T-helper 17 cell (primary cell): ENCODE data around the gene RSRC1. TPM values are rescaled to one million over a fixed set of nuclear protein-coding genes. Genes with fewer than 3 reads are reported as not detected.
A peak's percentile ranks its signal among the peaks of the same experiment; 100 is the strongest.

Experiments
- ATAC-seq: fragments of 150-1000 bp; cut with Tn5 transposase; 2 replicates; pipeline ENCODE4 v1.10.0; 2021; ENCODE audit warnings: mild to moderate bottlenecking, moderate library complexity
- DNase-seq, 3 donors: peaks; one replicate each; pipeline versions ENCODE4 v3.0.0 to v3.0.0-alpha.2; 2020 to 2021
- H3K9me3 ChIP-seq: one replicate; pipeline ENCODE4 v1.7.0; 2013; ENCODE audit warnings: low read length, mild to moderate bottlenecking; ENCODE audit not compliant: control insufficient read depth, poor library complexity, severe bottlenecking
- H3K27ac Mint-ChIP-seq: one replicate; pipeline ENCODE4 v1.8.0; 2022; ENCODE audit warnings: mild to moderate bottlenecking, moderate library complexity, mixed read lengths
- H3K27me3 Mint-ChIP-seq: one replicate; pipeline ENCODE4 v1.8.0; 2022; ENCODE audit warnings: mixed read lengths
- H3K36me3 Mint-ChIP-seq: one replicate; pipeline ENCODE4 v1.8.0; 2022; ENCODE audit warnings: low read depth, mixed read lengths
- H3K4me1 Mint-ChIP-seq: one replicate; pipeline ENCODE4 v1.8.0; 2022; ENCODE audit warnings: mild to moderate bottlenecking, mixed read lengths
- H3K4me3 Mint-ChIP-seq: one replicate; pipeline ENCODE4 v1.8.0; 2022; ENCODE audit warnings: mild to moderate bottlenecking, moderate library complexity, mixed read lengths
- total RNA-seq, 4 donors: library from RNA in 2 of 4; stranded (reverse) in 2 of 4; gene quantifications; one replicate each; pipeline ENCODE4 v1.2.3 and lab custom pipeline; 2022 to 2026

RSRC1 gene
- total RNA-seq, 2 donors from 2014 or later, result 30.8 to 31.6 TPM

GRCh38 chr3:158434412-158435038 lies 324.6 kb downstream of the RSRC1 start:
- no peak for DNase-seq
- H3K36me3 Mint-ChIP-seq, result peaks cover 2% of the 10 kb centered on the region
- no peak overlapping the region for H3K4me3 Mint-ChIP-seq
- ATAC-seq, result no peak
- no peaks in the 10 kb centered on the region for H3K27me3 Mint-ChIP-seq
- H3K4me1 Mint-ChIP-seq, result no peaks in the 10 kb centered on the region
- H3K9me3 ChIP-seq, result no peaks in the 10 kb centered on the region
- H3K27ac Mint-ChIP-seq, result no peak overlapping the region

GRCh38 chr3:158443632-158444031 lies 333.7 kb downstream of the RSRC1 start:
- peaks cover 2% of the 10 kb centered on the region for H3K4me1 Mint-ChIP-seq
- H3K4me3 Mint-ChIP-seq, result no peak overlapping the region
- H3K9me3 ChIP-seq, result no peaks in the 10 kb centered on the region
- DNase-seq (no peak), ATAC-seq (no peak)
- no peak overlapping the region for H3K27ac Mint-ChIP-seq
- no peaks in the 10 kb centered on the region for H3K27me3 Mint-ChIP-seq
- peaks cover 2% of the 10 kb centered on the region for H3K36me3 Mint-ChIP-seq

DNA sequence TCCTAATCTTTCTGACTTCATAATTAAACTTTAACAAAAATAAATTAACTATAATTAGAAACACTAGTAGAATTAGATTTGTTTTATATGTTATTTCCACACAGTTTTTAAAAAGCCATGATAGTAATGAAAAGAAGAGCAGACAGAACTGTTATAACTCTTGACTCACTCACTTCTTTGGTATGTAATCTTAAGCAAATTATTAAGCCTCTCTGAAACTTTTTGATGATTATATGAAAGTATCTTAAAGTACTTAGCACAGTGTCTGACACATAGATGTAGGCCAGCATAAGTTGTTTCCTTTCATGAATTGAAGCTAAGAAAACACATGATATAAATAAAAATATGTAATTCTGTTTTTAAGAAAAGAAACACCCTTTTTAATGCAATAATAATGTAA lies 337.5 kb downstream of the RSRC1 start:
- Mint-ChIP-seq H3K4me1 (peaks cover 2% of the 10 kb centered on the region), H3K27me3 (no peaks in the 10 kb centered on the region), H3K27ac (no peak overlapping the region), H3K36me3 (peaks cover 2% of the 10 kb centered on the region), H3K4me3 (no peak overlapping the region)
- H3K9me3 ChIP-seq, result no peaks in the 10 kb centered on the region
- DNase-seq (no peak), ATAC-seq (no peak)

GRCh38 chr3:158451405-158452055 lies 341.6 kb downstream of the RSRC1 start:
- Mint-ChIP-seq H3K4me3 (no peak overlapping the region), H3K27me3 (no peaks in the 10 kb centered on the region), H3K36me3 (no peaks in the 10 kb centered on the region), H3K27ac (no peak overlapping the region), H3K4me1 (no peaks in the 10 kb centered on the region)
- no peak for ATAC-seq
- no peaks in the 10 kb centered on the region for H3K9me3 ChIP-seq
- DNase-seq, result no peak

DNA sequence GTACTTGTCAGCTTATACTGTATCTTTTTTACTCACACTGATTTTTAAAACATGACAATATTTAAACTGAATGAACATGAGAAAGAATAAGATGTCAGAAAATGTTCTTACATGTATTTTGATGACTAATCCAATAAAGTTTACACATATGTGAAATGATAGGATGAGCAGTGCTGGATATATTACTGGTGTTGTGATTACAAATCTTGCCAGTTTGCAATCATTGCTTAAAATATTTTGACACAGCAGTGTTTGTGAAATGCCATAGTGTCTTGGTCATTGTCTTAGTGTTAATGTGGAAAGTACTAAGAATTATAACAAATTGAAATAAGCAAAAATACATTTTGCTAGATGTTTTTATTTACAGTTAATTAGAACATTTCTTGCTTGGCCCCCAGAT lies 342.4 kb downstream of the RSRC1 start:
- no peaks in the 10 kb centered on the region for H3K27me3 Mint-ChIP-seq
- no peak for ATAC-seq
- no peak overlapping the region for H3K27ac Mint-ChIP-seq
- H3K4me3 Mint-ChIP-seq, result no peak overlapping the region
- H3K36me3 Mint-ChIP-seq, result no peaks in the 10 kb centered on the region
- H3K9me3 ChIP-seq, result no peaks in the 10 kb centered on the region
- DNase-seq, result no peak
- no peaks in the 10 kb centered on the region for H3K4me1 Mint-ChIP-seq

DNA sequence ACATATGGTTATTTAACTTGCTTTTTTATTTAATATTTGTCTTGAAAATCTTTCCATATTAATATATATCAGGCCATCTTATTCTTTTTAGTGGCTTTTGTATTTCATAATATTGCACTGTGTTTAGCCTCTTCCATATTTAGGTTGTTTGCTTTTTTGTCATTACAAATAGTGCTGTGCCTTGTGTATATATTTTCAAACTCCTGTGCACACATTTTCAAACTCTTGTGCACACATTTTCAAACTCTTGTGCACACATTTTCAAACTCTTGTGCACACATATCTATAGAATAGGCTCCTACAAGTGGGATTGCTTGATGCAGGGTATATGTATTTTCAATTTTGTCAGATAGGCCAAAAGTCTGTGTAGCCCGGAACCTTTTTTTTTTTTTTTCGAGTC lies 343.1 kb downstream of the RSRC1 start:
- ATAC-seq, result no peak
- no peaks in the 10 kb centered on the region for H3K36me3 Mint-ChIP-seq
- H3K4me3 Mint-ChIP-seq, result no peak overlapping the region
- no peak for DNase-seq
- H3K27ac Mint-ChIP-seq, result no peak overlapping the region
- no peaks in the 10 kb centered on the region for H3K27me3 Mint-ChIP-seq
- H3K9me3 ChIP-seq, result no peaks in the 10 kb centered on the region
- H3K4me1 Mint-ChIP-seq, result no peaks in the 10 kb centered on the region

DNA sequence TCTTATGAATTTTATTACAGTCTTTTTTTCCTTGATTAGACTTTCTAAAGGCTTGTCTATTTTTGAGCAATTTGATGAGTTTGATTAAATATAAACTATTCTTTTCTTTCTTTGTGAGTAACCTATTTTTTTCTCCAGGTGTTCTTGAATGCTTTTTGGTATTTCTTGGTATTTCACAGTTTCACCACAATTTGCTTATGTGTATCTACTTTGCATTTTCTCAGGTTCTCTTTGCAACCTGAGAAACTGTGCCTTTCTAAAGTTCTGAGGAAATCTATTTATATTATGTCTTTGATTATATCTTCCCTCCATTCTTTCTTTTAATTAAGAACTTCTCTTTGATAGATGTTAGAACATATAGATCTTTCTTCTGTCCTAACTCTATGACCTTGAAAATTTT lies 344.0 kb downstream of the RSRC1 start:
- H3K9me3 ChIP-seq, result no peaks in the 10 kb centered on the region
- ATAC-seq (no peak), DNase-seq (no peak)
- Mint-ChIP-seq H3K27ac (peak overlapping the region; percentile 16), H3K36me3 (no peaks in the 10 kb centered on the region), H3K4me1 (no peaks in the 10 kb centered on the region), H3K27me3 (no peaks in the 10 kb centered on the region), H3K4me3 (no peak overlapping the region)

DNA sequence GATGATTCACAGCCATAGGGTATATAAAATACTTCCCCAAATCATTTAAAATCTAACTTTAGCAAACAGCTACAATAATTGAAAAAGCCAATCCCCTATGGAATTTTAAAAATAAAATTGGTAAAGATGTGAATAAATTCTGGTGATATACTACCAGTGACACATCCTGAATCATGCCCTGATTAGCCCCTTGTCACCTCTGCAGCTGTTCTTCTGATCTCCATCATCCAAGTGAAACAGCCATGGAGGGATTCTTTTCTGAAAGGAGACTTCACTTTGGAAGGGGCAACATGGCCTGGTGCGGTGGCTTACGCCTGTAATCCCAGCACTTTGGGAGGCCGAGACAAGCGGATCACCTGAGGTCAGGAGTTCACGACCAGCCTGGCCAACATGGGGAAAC lies 345.5 kb downstream of the RSRC1 start:
- Mint-ChIP-seq H3K36me3 (no peaks in the 10 kb centered on the region), H3K4me3 (no peak overlapping the region), H3K27ac (no peak overlapping the region), H3K4me1 (no peaks in the 10 kb centered on the region), H3K27me3 (no peaks in the 10 kb centered on the region)
- no peaks in the 10 kb centered on the region for H3K9me3 ChIP-seq
- ATAC-seq (no peak), DNase-seq (no peak)

- H3K4me1 Mint-ChIP-seq, result no peaks in the 10 kb centered on the region
- DNase-seq (no peak), ATAC-seq (no peak)
- H3K27me3 Mint-ChIP-seq, result no peaks in the 10 kb centered on the region
- no peak overlapping the region for H3K4me3 Mint-ChIP-seq
- H3K36me3 Mint-ChIP-seq, result no peaks in the 10 kb centered on the region
- H3K27ac Mint-ChIP-seq, result no peak overlapping the region
- no peaks in the 10 kb centered on the region for H3K9me3 ChIP-seq
These were observed 346.2 kb downstream of the RSRC1 start for GRCh38 chr3:158456114-158456513.

DNA sequence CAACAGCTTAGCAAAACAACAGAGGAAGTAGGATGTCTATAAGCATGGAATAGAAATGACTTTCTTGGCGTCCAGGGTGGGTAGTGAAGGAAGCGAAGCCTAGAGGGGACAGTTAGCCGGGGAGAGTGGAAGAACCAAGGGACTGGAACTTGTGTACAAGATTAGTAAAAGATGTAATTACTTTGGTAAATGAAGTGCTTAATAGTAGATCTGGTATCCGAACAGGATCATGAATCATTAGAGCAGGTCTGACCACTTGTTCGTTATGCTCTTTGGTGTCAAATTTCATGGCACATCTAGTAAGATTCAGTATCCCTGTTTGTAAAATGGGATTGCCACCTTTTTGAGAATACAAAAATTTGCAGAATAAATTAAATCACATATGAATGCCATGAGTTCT lies 348.6 kb downstream of the RSRC1 start:
- ATAC-seq, result no peak
- Mint-ChIP-seq H3K36me3 (no peaks in the 10 kb centered on the region), H3K4me3 (no peak overlapping the region), H3K27me3 (no peaks in the 10 kb centered on the region), H3K4me1 (no peaks in the 10 kb centered on the region), H3K27ac (no peak overlapping the region)
- H3K9me3 ChIP-seq, result no peaks in the 10 kb centered on the region
- DNase-seq, result no peak

- Mint-ChIP-seq H3K4me3 (no peak overlapping the region), H3K4me1 (no peaks in the 10 kb centered on the region), H3K27ac (no peak overlapping the region), H3K36me3 (no peaks in the 10 kb centered on the region), H3K27me3 (no peaks in the 10 kb centered on the region)
- no peak for DNase-seq
- H3K9me3 ChIP-seq, result no peaks in the 10 kb centered on the region
- ATAC-seq, result no peak
These were observed 351.0 kb downstream of the RSRC1 start for GRCh38 chr3:158460926-158461325.

GRCh38 chr3:158463556-158463955 lies 353.7 kb downstream of the RSRC1 start:
- H3K36me3 Mint-ChIP-seq, result no peaks in the 10 kb centered on the region
- no peaks in the 10 kb centered on the region for H3K27me3 Mint-ChIP-seq
- no peaks in the 10 kb centered on the region for H3K9me3 ChIP-seq
- DNase-seq (no peak), ATAC-seq (no peak)
- no peak overlapping the region for H3K27ac Mint-ChIP-seq
- no peaks in the 10 kb centered on the region for H3K4me1 Mint-ChIP-seq
- no peak overlapping the region for H3K4me3 Mint-ChIP-seq

GRCh38 chr3:158465074-158465473 lies 355.2 kb downstream of the RSRC1 start:
- ATAC-seq (no peak), DNase-seq (no peak)
- H3K9me3 ChIP-seq, result no peaks in the 10 kb centered on the region
- H3K27ac Mint-ChIP-seq, result no peak overlapping the region
- no peaks in the 10 kb centered on the region for H3K36me3 Mint-ChIP-seq
- H3K27me3 Mint-ChIP-seq, result no peaks in the 10 kb centered on the region
- no peaks in the 10 kb centered on the region for H3K4me1 Mint-ChIP-seq
- H3K4me3 Mint-ChIP-seq, result no peak overlapping the region

- H3K27ac Mint-ChIP-seq, result no peak overlapping the region
- no peaks in the 10 kb centered on the region for H3K4me1 Mint-ChIP-seq
- no peak overlapping the region for H3K4me3 Mint-ChIP-seq
These were observed 361.2 kb downstream of the RSRC1 start for GRCh38 chr3:158470944-158471638.

More at GRCh38 chr3:158470944-158471638, 361.2 kb downstream of the RSRC1 start:
- DNase-seq (no peak), ATAC-seq (no peak)
- Mint-ChIP-seq H3K27me3 (no peaks in the 10 kb centered on the region), H3K36me3 (no peaks in the 10 kb centered on the region)
- no peaks in the 10 kb centered on the region for H3K9me3 ChIP-seq
